Amygdala (tissue), 56 donors: Measurements from ENCODE around the gene FAM170B.
A peak's percentile ranks its signal among the peaks of the same experiment; 100 is the strongest.

ENCODE experiments used
- DNase-seq, 56 donors: peaks; one replicate each; lab custom pipeline; 2025; lab: John Stamatoyannopoulos, UW

FAM170B gene

GRCh38 chr10:49109669-49110340 is 24.0 kb downstream of the FAM170B start:
- peak in 5 of 56 donors; percentile 13 to 28 (median 19) for DNase-seq

GRCh38 chr10:49108656-49109055 is 25.2 kb downstream of the FAM170B start:
- DNase-seq, result no peak

GRCh38 chr10:49107887-49108267 is 25.9 kb downstream of the FAM170B start:
- no peak for DNase-seq

GRCh38 chr10:49107111-49107886 is 26.5 kb downstream of the FAM170B start:
- no peak for DNase-seq

GRCh38 chr10:49106451-49106850 is 27.4 kb downstream of the FAM170B start:
- DNase-seq, result peak in 25 of 56 donors; percentile 12 to 69 (median 39)

GRCh38 chr10:49105076-49105475 is 28.7 kb downstream of the FAM170B start:
- DNase-seq, result no peak

- no peak for DNase-seq
Measured at GRCh38 chr10:49104323-49104722, 29.5 kb downstream of the FAM170B start.

GRCh38 chr10:49103761-49104160 is 30.1 kb downstream of the FAM170B start:
- no peak for DNase-seq

GRCh38 chr10:49099046-49099445 is 34.8 kb downstream of the FAM170B start:
- no peak for DNase-seq

GRCh38 chr10:49096890-49097445 is 36.9 kb downstream of the FAM170B start:
- no peak for DNase-seq

GRCh38 chr10:49094646-49095045 is 39.2 kb downstream of the FAM170B start:
- no peak for DNase-seq

GRCh38 chr10:49093922-49094321 is 39.9 kb downstream of the FAM170B start:
- DNase-seq, result no peak

- no peak for DNase-seq
Measured at GRCh38 chr10:49092477-49092876, 41.3 kb downstream of the FAM170B start.

GRCh38 chr10:49091450-49092210 is 42.2 kb downstream of the FAM170B start:
- DNase-seq, result no peak

- DNase-seq, result no peak
Measured at GRCh38 chr10:49090696-49091380, 43.0 kb downstream of the FAM170B start.

- DNase-seq, result no peak
Measured at GRCh38 chr10:49090189-49090575, 43.6 kb downstream of the FAM170B start.

GRCh38 chr10:49089557-49090188 is 44.1 kb downstream of the FAM170B start:
- DNase-seq, result no peak

- no peak for DNase-seq
Measured at GRCh38 chr10:49089152-49089551, 44.7 kb downstream of the FAM170B start.

- no peak for DNase-seq
Measured at GRCh38 chr10:49086889-49087288, 46.9 kb downstream of the FAM170B start.

- peak in 25 of 56 donors; percentile 13 to 73 (median 35) for DNase-seq
Measured at GRCh38 chr10:49083261-49083660, 50.6 kb downstream of the FAM170B start.
